Measurements from ENCODE around the gene TARDBP.
"Not testable (repeated sequence)": the region's sequence is repeated elsewhere in the genome, so short reads cannot be mapped to it uniquely, and the experiment has no call there.

Gene TARDBP

GRCh38 chr1:11059968-11060830, 47.7 kb downstream of the TARDBP start, which contains the start of gene SRM:
Gene SRM (minus strand): TSS chr1:11060018. CDS start chr1:11059943, 75 bp downstream.
- peak; percentile 82 to 83 for DNase-seq (ENCODE audit: low read depth in 2 of 2)

GRCh38 chr1:11061652-11062365, 49.4 kb downstream of the TARDBP start:
- DNase-seq (ENCODE audit: low read depth in 2 of 2): no peak

- no peak for DNase-seq (ENCODE audit: low read depth in 2 of 2)
Observed at GRCh38 chr1:11062965-11063401, 50.5 kb downstream of the TARDBP start.

DNA sequence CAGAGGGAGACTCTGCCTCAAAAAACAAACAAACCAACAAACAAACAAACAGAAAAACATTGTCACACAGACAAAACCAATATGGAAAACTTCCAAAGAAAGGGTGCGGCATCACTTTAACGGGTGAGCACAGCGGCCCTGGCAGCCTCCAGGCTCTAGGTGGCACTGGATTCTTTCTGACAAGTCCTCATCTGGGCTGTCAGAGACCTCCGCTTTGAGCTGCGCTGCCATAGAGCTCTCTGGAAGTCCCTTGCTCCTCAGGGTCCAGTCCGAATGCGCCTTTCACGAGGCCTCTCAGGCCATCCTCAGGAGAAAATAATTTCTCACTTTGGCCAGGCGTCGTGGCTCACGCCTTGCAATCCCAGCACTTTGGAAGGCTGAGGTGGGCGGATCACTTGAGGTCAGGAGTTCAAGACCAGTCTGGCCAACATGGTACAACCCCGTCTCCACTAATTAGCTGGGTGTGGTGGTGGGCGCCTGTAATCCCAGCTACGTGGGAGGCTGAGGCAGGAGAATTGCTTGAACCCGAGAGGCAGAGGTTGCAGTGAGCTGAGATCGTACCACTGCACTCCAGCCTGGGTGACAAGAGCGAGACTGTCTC, 51.6 kb downstream of the TARDBP start:
- not testable (repeated sequence) for DNase-seq (ENCODE audit: low read depth in 2 of 2)

- no peak for DNase-seq (ENCODE audit: low read depth in 2 of 2)
Observed at GRCh38 chr1:11064942-11065341, 52.5 kb downstream of the TARDBP start.

- no peak for DNase-seq (ENCODE audit: low read depth in 2 of 2)
Observed at GRCh38 chr1:11065796-11066195, 53.3 kb downstream of the TARDBP start.

GRCh38 chr1:11067716-11068599, 55.5 kb downstream of the TARDBP start:
- no peak for DNase-seq (ENCODE audit: low read depth in 2 of 2)

DNA sequence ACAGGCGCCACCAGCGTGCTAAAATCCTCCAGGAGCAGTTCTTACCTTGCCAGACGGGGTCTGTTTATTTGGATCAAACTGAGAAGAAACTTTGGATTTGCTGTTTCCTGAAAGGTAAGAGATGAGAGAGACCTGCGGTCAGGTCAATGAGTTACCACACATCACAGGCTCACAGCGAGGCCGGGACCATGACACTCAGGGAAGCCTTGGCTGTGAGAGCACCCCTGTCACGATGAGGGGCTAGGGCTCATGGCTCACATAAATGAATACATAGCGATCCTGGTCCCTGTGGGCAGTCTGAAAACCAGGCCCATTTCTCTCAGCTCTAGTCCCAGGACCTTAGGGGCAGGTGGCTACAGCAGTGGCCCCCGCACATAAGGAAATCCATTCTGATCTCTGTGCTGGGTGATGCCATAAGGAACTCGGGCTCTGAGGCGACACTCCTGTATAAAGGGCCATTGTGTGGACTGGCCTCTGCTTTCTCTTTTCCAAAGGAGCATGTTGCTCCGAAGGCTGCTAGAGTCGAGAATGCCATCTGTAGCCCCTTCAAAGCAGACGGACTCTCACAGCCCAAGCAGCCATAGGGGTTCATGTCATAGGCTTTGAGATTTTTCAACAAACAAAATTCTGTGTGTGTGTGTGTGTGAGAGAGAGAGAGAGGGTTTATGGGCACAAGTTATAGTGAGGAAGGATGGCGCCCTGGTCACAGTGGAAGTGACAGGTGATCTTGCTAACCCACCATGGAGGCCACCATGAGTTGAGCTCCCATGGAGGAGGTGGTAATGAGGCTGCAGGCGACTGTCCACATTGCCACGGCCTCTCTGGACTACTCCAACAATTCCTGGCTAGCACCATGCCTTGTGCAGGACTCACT, 56.4 kb downstream of the TARDBP start:
- no peak for DNase-seq (ENCODE audit: low read depth in 2 of 2)

DNA sequence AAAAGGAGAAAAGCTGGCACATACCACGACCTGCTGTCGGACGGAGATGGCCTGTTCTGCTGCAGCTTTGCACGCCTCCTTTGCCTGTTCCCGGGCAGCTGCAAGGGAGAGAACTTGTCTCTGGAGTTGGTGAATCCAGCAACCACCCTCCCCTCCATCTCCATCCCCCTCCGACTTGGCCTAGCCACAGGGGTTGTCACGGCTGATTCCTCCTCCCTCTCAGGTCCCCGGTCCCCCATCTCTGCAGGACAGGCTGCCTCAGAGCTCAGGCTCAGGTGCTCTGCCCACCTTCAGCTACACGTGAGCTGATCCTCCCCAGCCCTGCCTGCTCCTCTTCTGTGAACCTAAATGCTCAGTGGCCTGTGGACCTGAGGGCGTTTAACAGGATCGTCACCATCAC, 58.4 kb downstream of the TARDBP start:
- DNase-seq (ENCODE audit: low read depth in 2 of 2): no peak

DNA sequence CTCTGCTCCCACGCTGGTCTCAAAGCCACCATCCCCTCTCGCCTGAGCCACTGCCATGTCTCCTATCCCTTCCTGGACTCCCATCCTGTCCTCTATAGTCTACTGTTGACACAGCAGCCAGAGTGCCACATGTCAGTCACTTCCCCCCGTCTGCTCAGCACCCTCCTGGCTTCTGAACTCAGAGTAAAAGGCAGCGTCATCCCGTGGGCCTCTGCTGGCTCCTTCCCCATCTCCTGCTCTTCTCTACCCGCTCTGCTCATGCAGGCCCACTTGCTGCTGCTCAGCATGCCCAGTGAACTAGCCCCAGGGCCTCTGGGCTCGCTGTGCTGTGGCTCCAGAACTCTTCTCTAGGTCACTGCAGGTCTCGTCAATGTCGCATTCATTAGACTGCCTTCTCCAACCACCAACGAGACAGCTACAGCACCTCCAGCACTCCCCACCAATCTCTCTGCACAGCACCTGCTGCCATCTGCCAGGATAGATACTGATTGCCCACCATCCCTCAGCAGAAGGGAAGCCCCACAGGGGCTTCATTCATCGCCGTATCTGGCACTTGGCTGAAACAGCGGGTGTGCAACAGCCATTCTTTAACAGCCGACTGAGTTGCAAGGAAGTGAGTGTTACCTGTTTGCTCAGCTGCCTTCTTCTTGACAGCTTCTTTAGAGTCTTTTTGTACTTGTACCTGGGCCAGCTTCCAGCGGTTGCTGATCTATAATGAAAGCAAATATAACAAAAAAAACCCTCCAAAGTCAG, 59.2 kb downstream of the TARDBP start:
- no peak for DNase-seq (ENCODE audit: low read depth in 2 of 2)

- DNase-seq (ENCODE audit: low read depth in 2 of 2): no peak
Observed at GRCh38 chr1:11072216-11072917, 59.9 kb downstream of the TARDBP start.

DNA sequence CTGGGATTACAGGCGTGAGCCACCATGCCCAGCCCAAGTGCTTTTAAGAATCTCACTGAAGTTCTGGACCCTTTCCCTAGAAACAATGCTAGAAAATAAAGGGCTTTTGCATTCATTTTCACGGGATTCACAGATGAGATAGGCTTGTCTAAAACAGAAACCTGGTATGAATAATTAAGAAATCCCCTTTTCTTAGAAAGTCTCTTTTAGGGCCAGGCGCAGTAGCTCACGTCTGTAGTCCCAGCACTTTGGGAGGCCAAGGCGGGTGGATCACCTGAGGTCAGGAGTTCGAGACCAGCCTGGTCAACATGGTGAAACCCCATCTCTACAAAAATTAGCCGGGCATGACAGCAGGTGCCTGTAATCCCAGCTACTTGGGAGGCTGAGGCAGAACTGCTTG, 60.9 kb downstream of the TARDBP start:
- DNase-seq (ENCODE audit: low read depth in 2 of 2): not testable (repeated sequence)

Measured in activated CD8-positive, alpha-beta memory T cell treated with anti-CD3 and anti-CD28 coated beads for 4 hours (primary cell).